Bronchial epithelial cell (primary cell): ENCODE data around the gene IFNGR1. TPM values are rescaled to one million over a fixed set of nuclear protein-coding genes. Genes with fewer than 3 reads are reported as not detected.
"Not testable (repeated sequence)": the region's sequence is repeated elsewhere in the genome, so short reads cannot be mapped to it uniquely, and the experiment has no call there.

Experiments
- DNase-seq: peaks from one replicate; pipeline ENCODE4 v3.0.0-alpha.2; 2010; ENCODE audit warnings: low read depth
- FAIRE-seq: peaks from 2 replicates; lab custom pipeline; 2011; peaks lifted over from hg19 to GRCh38; lab: Jason Lieb, UNC
- H3K27me3 ChIP-seq: 2 replicates; pipeline ENCODE4 v1.5.1; 2011; ENCODE audit warnings: low read length; ENCODE audit not compliant: control insufficient read depth, insufficient read depth
- H3K36me3 ChIP-seq: 2 replicates; pipeline ENCODE4 v1.5.1; 2011; ENCODE audit warnings: low read length; ENCODE audit not compliant: control insufficient read depth, insufficient read depth
- H3K4me3 ChIP-seq: 2 replicates; pipeline ENCODE4 v1.5.1; 2011; ENCODE audit warnings: mild to moderate bottlenecking, low read depth, low read length, control low read depth
- CTCF ChIP-seq: IDR thresholded peaks from 2 replicates; pipeline ENCODE4 v1.5.1; 2011; ENCODE audit warnings: mild to moderate bottlenecking, moderate library complexity, low read length, control low read depth, inconsistent platforms; ENCODE audit not compliant: insufficient read depth, severe bottlenecking
- total RNA-seq: library from RNA; depleted of rRNA; stranded (reverse); fragments of >200 nt; gene quantifications from 2 replicates; pipeline ENCODE4 v1.2.1, GENCODE V29; 2014

Gene IFNGR1
- total RNA-seq, 1 donor from 2014 or later, result 83.5 TPM

GRCh38 chr6:137254966-137255365, 35.8 kb upstream of the IFNGR1 start:
- TF ChIP-seq CTCF, result no peak
- DNase-seq (no peak), FAIRE-seq (no peak)
- Histone ChIP-seq H3K36me3 (no peaks in the 10 kb centered on the region), H3K27me3 (no peaks in the 10 kb centered on the region), H3K4me3 (no peak overlapping the region)

- H3K4me3 ChIP-seq, H3K36me3 ChIP-seq, FAIRE-seq, DNase-seq, H3K27me3 ChIP-seq: not testable (repeated sequence)
These were observed 35.2 kb upstream of the IFNGR1 start for GRCh38 chr6:137254430-137254829.

- Histone ChIP-seq H3K27me3 (no peaks in the 10 kb centered on the region), H3K36me3 (no peaks in the 10 kb centered on the region), H3K4me3 (no peak overlapping the region)
- no peak for DNase-seq
- no peak for TF ChIP-seq CTCF
- no peak for FAIRE-seq
These were observed 29.5 kb upstream of the IFNGR1 start for GRCh38 chr6:137248702-137249101.

- no peak for TF ChIP-seq CTCF
- Histone ChIP-seq H3K36me3 (no peaks in the 10 kb centered on the region), H3K27me3 (no peaks in the 10 kb centered on the region), H3K4me3 (no peak overlapping the region)
- no peak for FAIRE-seq
- peak; percentile 38 for DNase-seq
These were observed 28.5 kb upstream of the IFNGR1 start for GRCh38 chr6:137247724-137248123.

GRCh38 chr6:137246791-137247202, 27.6 kb upstream of the IFNGR1 start:
- no peak for TF ChIP-seq CTCF
- H3K36me3 ChIP-seq, result no peaks in the 10 kb centered on the region
- no peak overlapping the region for H3K4me3 ChIP-seq
- FAIRE-seq (no peak), DNase-seq (no peak)
- no peaks in the 10 kb centered on the region for H3K27me3 ChIP-seq

- no peak for DNase-seq
- TF ChIP-seq CTCF, result no peak
- H3K4me3 ChIP-seq, result no peak overlapping the region
- no peak for FAIRE-seq
- no peaks in the 10 kb centered on the region for H3K27me3 ChIP-seq
- no peaks in the 10 kb centered on the region for H3K36me3 ChIP-seq
These were observed 27.0 kb upstream of the IFNGR1 start for GRCh38 chr6:137246164-137246563.
